ENCODE results near the gene PSMA7. TPM values are rescaled to one million over a fixed set of nuclear protein-coding genes. Genes with fewer than 3 reads are reported as not detected.

PSMA7 gene
- total RNA-seq, 2 donors from 2014 or later: 174 to 210 TPM

GRCh38 chr20:62174870-62175624 lies 31.9 kb upstream of the PSMA7 start:
- ATAC-seq (no peak), DNase-seq (no peak)
- intact Hi-C loops (cut with DNase I): no loop called here

GRCh38 chr20:62174021-62174804 lies 31.0 kb upstream of the PSMA7 start:
- DNase-seq (no peak), ATAC-seq (no peak)
- intact Hi-C loops (cut with DNase I): no loop called here

GRCh38 chr20:62172666-62173065 lies 29.5 kb upstream of the PSMA7 start:
- intact Hi-C loops (cut with DNase I): no loop called here
- DNase-seq (no peak), ATAC-seq (no peak)

GRCh38 chr20:62171245-62171644 lies 28.1 kb upstream of the PSMA7 start:
- DNase-seq (no peak), ATAC-seq (peak in 1 of 2 donors; percentile 10)
- intact Hi-C loops (cut with DNase I): no loop called here

- ATAC-seq (no peak), DNase-seq (no peak)
- intact Hi-C loops (cut with DNase I): no loop called here
Measured at GRCh38 chr20:62170536-62170935, 27.3 kb upstream of the PSMA7 start.

- ATAC-seq (no peak), DNase-seq (no peak)
- intact Hi-C loops (cut with DNase I): no loop called here
Measured at GRCh38 chr20:62168890-62169435, 25.8 kb upstream of the PSMA7 start.

GRCh38 chr20:62168061-62168460 lies 24.9 kb upstream of the PSMA7 start:
- intact Hi-C loops (cut with DNase I): no loop called here
- DNase-seq (no peak), ATAC-seq (no peak)

GRCh38 chr20:62167474-62167873 lies 24.3 kb upstream of the PSMA7 start:
- DNase-seq: no peak
- ATAC-seq: no peak
- intact Hi-C loops (cut with DNase I): no loop called here

- peak; percentile 52 for DNase-seq
- intact Hi-C loops (cut with DNase I): no loop called here
- ATAC-seq: no peak
Measured at GRCh38 chr20:62165762-62166399, 22.7 kb upstream of the PSMA7 start.

- intact Hi-C loops (cut with DNase I): no loop called here
- ATAC-seq (no peak), DNase-seq (no peak)
Measured at GRCh38 chr20:62164879-62165761, 21.9 kb upstream of the PSMA7 start.

GRCh38 chr20:62163986-62164762 lies 21.0 kb upstream of the PSMA7 start:
- ATAC-seq (no peak), DNase-seq (no peak)
- intact Hi-C loops (cut with DNase I): no loop called here

- intact Hi-C loops (cut with DNase I): no loop called here
- ATAC-seq (no peak), DNase-seq (no peak)
Measured at GRCh38 chr20:62163485-62163865, 20.3 kb upstream of the PSMA7 start.

- ATAC-seq (no peak), DNase-seq (no peak)
- intact Hi-C loops (cut with DNase I): no loop called here
Measured at GRCh38 chr20:62162765-62163484, 19.7 kb upstream of the PSMA7 start.

- no peak for ATAC-seq
- intact Hi-C loops (cut with DNase I): no loop called here
- no peak for DNase-seq
Measured at GRCh38 chr20:62161347-62161746, 18.2 kb upstream of the PSMA7 start.

GRCh38 chr20:62160876-62161275 lies 17.7 kb upstream of the PSMA7 start:
- intact Hi-C loops (cut with DNase I): no loop called here
- ATAC-seq (no peak), DNase-seq (no peak)

- ATAC-seq: no peak
Measured at GRCh38 chr20:62160253-62160652, 17.1 kb upstream of the PSMA7 start.

GRCh38 chr20:62159839-62160238 lies 16.6 kb upstream of the PSMA7 start:
- no peak for DNase-seq
- ATAC-seq: no peak
- intact Hi-C loops (cut with DNase I): no loop called here

More at GRCh38 chr20:62160253-62160652, 17.1 kb upstream of the PSMA7 start:
- intact Hi-C loops (cut with DNase I): no loop called here
- no peak for DNase-seq

GRCh38 chr20:62159052-62159451 lies 15.9 kb upstream of the PSMA7 start:
- no peak for ATAC-seq
- DNase-seq: no peak
- intact Hi-C loops (cut with DNase I): no loop called here

Measured in left cardiac atrium (tissue), 4 donors.